ENCODE data around the gene HMOX2. TPM values are rescaled to one million over a fixed set of nuclear protein-coding genes. Genes with fewer than 3 reads are reported as not detected.
A peak's percentile ranks its signal among the peaks of the same experiment; 100 is the strongest.

Gene HMOX2
- total and polyA plus RNA-seq, 8 donors, result 12.8 to 29.6 (median 19.8) TPM

GRCh38 chr16:4481526-4481925 lies 5.3 kb downstream of the HMOX2 start:
- 28 to 31% methylated on average over 2 of the region's 2 CpGs for WGBS, 2 donors
- Histone ChIP-seq H3K4me3 (no peak overlapping the region), H3K27me3 (no peaks in the 10 kb centered on the region), H3K36me3 (peaks cover 0 to 3% (median 0%) of the 10 kb centered on the region in 3 donors), H3K4me1 (peaks cover 0 to 23% (median 14%) of the 10 kb centered on the region in 3 donors), H3K27ac (no peak overlapping the region), H3K9me3 (no peaks in the 10 kb centered on the region)
- no peak for TF ChIP-seq CTCF (IDR thresholded peaks at IDR 0.05)
- DNase-seq (no peak), FAIRE-seq (no peak), ATAC-seq (no peak)
- intact Hi-C loops (cut with DNase I), result no loop called here

- Histone ChIP-seq H3K27ac (no peak overlapping the region), H3K4me1 (peaks cover 0 to 28% (median 14%) of the 10 kb centered on the region in 3 donors), H3K4me3 (no peak overlapping the region), H3K9me3 (no peaks in the 10 kb centered on the region), H3K27me3 (no peaks in the 10 kb centered on the region), H3K36me3 (peaks cover 0 to 3% (median 0%) of the 10 kb centered on the region in 3 donors)
- 90 to 94% methylated on average over 1 of the region's 1 CpG for WGBS, 2 donors
- no peak for TF ChIP-seq CTCF (IDR thresholded peaks at IDR 0.05)
- intact Hi-C loops (cut with DNase I), result no loop called here
- ATAC-seq (no peak), FAIRE-seq (no peak), DNase-seq (no peak)
These were observed 5.8 kb downstream of the HMOX2 start for GRCh38 chr16:4481963-4482362.

GRCh38 chr16:4486126-4486893 lies 10.1 kb downstream of the HMOX2 start:
- H3K4me1 ChIP-seq, result peaks cover 8 to 39% (median 31%) of the 10 kb centered on the region in 3 donors
- intact Hi-C loops (cut with DNase I), result no loop called here
- peak overlapping the region; percentile 4 to 68 (median 44) for H3K27ac ChIP-seq
- WGBS, 2 donors, result 47 to 50% methylated on average over 3 of the region's 3 CpGs
- ATAC-seq, result peak; percentile 44 to 78 (median 70)
- H3K27me3 ChIP-seq, result no peaks in the 10 kb centered on the region
- TF ChIP-seq CTCF (IDR thresholded peaks at IDR 0.05), result no peak
- no peak for FAIRE-seq
- no peaks in the 10 kb centered on the region for H3K9me3 ChIP-seq
- peaks cover 0 to 3% (median 0%) of the 10 kb centered on the region in 3 donors for H3K36me3 ChIP-seq
- DNase-seq, result peak in 2 of 6 donors; percentile 25 to 27
- H3K4me3 ChIP-seq, result no peak overlapping the region

DNA sequence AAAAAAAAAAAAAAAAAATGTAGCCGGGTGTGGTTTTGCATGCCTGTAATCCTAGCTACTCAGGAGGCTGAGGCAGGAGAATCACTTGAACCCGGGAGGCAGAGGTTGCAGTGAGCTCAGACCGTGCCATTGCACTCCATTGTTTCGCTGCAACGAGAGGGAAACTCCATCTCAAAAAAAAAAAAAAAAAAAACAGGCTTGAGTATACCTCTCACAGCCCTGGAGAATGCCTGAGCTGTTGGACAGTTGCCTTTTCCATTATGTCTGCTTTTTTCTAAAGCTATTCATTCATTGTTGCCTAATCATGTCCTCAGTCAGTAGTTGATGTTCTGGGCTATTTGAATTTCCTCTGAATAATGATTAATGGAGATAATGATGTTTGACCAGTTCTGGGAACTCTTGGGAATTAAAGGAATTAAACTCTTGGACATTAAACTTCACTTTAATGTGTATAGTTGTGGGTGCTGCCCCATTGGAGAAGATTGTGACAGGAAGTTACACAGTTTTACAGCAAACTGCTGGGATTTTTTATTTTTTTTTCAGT lies 11.8 kb downstream of the HMOX2 start:
- FAIRE-seq, result no peak
- peak overlapping the region in 2 of 4 donors; percentile 19 to 48 for H3K27ac ChIP-seq
- intact Hi-C loops (cut with DNase I), result no loop called here
- no peaks in the 10 kb centered on the region for H3K27me3 ChIP-seq
- no peak for DNase-seq
- TF ChIP-seq CTCF (IDR thresholded peaks at IDR 0.05), result no peak
- peak; percentile 60 to 77 (median 70) for ATAC-seq
- 20 to 38% methylated on average over 5 of the region's 5 CpGs for WGBS, 2 donors
- peaks cover 0 to 3% (median 0%) of the 10 kb centered on the region in 3 donors for H3K36me3 ChIP-seq
- peaks cover 8 to 32% (median 26%) of the 10 kb centered on the region in 3 donors for H3K4me1 ChIP-seq
- H3K9me3 ChIP-seq, result no peaks in the 10 kb centered on the region
- no peak overlapping the region for H3K4me3 ChIP-seq

Data from pancreas (tissue), 10 donors.